ENCODE results near the gene ZNF350. TPM values are rescaled to one million over a fixed set of nuclear protein-coding genes. Genes with fewer than 3 reads are reported as not detected.

ZNF350 gene
- total and polyA plus RNA-seq, 4 donors: 2.1 to 4.9 (median 3.6) TPM

- 98% methylated on average over 12 of the region's 12 CpGs for WGBS
Measured at GRCh38 chr19:52034051-52034728, 47.5 kb upstream of the ZNF350 start.

More at GRCh38 chr19:52034051-52034728, 47.5 kb upstream of the ZNF350 start:
- Histone ChIP-seq H3K36me3 (ENCODE audit: control insufficient read depth in 4 of 4, insufficient read depth in 3 of 4, low read depth in 1 of 4, low read length in 3 of 4) (peaks cover 18 to 57% (median 50%) of the 10 kb centered on the region in 4 donors), H3K27me3 (ENCODE audit: control insufficient read depth in 4 of 4, insufficient read depth in 4 of 4, low read length in 3 of 4) (no peaks in the 10 kb centered on the region), H3K4me3 (ENCODE audit: low read depth in 1 of 3, low read length in 3 of 3) (peak overlapping the region in 2 of 3 donors; percentile 56 to 70), H3K9ac (ENCODE audit: low read depth in 1 of 2, low read length in 2 of 2) (no peak overlapping the region), H3K9me3 (ENCODE audit: control insufficient read depth in 4 of 4, low read length in 3 of 4) (peaks cover 54 to 93% (median 80%) of the 10 kb centered on the region in 4 donors), H3K4me1 (ENCODE audit: control insufficient read depth in 4 of 4, insufficient read depth in 4 of 4, low read length in 3 of 4) (no peaks in the 10 kb centered on the region), H3K27ac (ENCODE audit: low read depth in 1 of 2, low read length in 2 of 2) (no peak overlapping the region)
- TF ChIP-seq FOXA1 (IDR thresholded peaks at IDR 0.05): no peak
- no peak for TF ChIP-seq REST (IDR thresholded peaks at IDR 0.05)
- no peak for TF ChIP-seq CTCF (IDR thresholded peaks at IDR 0.05; ENCODE audit: low read depth, low read length, missing input control)
- TF ChIP-seq, protein P1, sequence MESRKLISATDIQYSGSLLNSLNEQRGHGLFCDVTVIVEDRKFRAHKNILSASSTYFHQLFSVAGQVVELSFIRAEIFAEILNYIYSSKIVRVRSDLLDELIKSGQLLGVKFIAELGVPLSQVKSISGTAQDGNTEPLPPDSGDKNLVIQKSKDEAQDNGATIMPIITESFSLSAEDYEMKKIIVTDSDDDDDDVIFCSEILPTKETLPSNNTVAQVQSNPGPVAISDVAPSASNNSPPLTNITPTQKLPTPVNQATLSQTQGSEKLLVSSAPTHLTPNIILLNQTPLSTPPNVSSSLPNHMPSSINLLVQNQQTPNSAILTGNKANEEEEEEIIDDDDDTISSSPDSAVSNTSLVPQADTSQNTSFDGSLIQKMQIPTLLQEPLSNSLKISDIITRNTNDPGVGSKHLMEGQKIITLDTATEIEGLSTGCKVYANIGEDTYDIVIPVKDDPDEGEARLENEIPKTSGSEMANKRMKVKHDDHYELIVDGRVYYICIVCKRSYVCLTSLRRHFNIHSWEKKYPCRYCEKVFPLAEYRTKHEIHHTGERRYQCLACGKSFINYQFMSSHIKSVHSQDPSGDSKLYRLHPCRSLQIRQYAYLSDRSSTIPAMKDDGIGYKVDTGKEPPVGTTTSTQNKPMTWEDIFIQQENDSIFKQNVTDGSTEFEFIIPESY (IDR thresholded peaks at IDR 0.05): no peak
- TF ChIP-seq MAX (IDR thresholded peaks at IDR 0.05): no peak
- no peak for TF ChIP-seq FOXA2 (IDR thresholded peaks at IDR 0.05)
- TF ChIP-seq SP1 (IDR thresholded peaks at IDR 0.05): no peak
- TF ChIP-seq TAF1 (conservative IDR thresholded peaks at IDR 0.05): no peak
- TF ChIP-seq HNF4A (conservative IDR thresholded peaks at IDR 0.05): no peak
- no peak for TF ChIP-seq GABPA (IDR thresholded peaks at IDR 0.05 in 1 of 2, conservative IDR thresholded peaks at IDR 0.05 in 1 of 2)
- no peak for TF ChIP-seq EGR1 (IDR thresholded peaks at IDR 0.05; ENCODE audit: low read depth in 2 of 2)
- TF ChIP-seq, protein P2, sequence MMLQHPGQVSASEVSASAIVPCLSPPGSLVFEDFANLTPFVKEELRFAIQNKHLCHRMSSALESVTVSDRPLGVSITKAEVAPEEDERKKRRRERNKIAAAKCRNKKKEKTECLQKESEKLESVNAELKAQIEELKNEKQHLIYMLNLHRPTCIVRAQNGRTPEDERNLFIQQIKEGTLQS (IDR thresholded peaks at IDR 0.05): no peak
- TF ChIP-seq NR2F2 (IDR thresholded peaks at IDR 0.05): no peak
- TF ChIP-seq RAD21 (IDR thresholded peaks at IDR 0.05): no peak
- no peak for TF ChIP-seq JUND (IDR thresholded peaks at IDR 0.05)
- no peak for DNase-seq (ENCODE audit: low spot score)

Measured in liver (tissue), 9 donors.